Stimulated activated naive CD4-positive, alpha-beta T cell (primary cell): ENCODE results near the gene KDM2B.

Experiments
- DNase-seq, 6 experiments: peaks; one replicate each; lab custom pipeline; 2025; lab: John Stamatoyannopoulos, UW

Gene KDM2B

GRCh38 chr12:121461048-121461447, 119.8 kb downstream of the KDM2B start:
- DNase-seq: no peak

- DNase-seq: no peak
These were observed 124.3 kb downstream of the KDM2B start for GRCh38 chr12:121456551-121456950.

- DNase-seq: no peak
These were observed 124.9 kb downstream of the KDM2B start for GRCh38 chr12:121455766-121456420.

- no peak for DNase-seq
These were observed 125.9 kb downstream of the KDM2B start for GRCh38 chr12:121454921-121455320.

GRCh38 chr12:121453629-121454028, 127.2 kb downstream of the KDM2B start:
- DNase-seq: no peak

- no peak for DNase-seq
These were observed 127.8 kb downstream of the KDM2B start for GRCh38 chr12:121452985-121453360.

- DNase-seq: no peak
These were observed 128.4 kb downstream of the KDM2B start for GRCh38 chr12:121452340-121452984.

- DNase-seq: no peak
These were observed 128.9 kb downstream of the KDM2B start for GRCh38 chr12:121451961-121452339.

GRCh38 chr12:121448771-121449315, 132.0 kb downstream of the KDM2B start:
- no peak for DNase-seq

GRCh38 chr12:121446750-121447149, 134.1 kb downstream of the KDM2B start:
- DNase-seq: no peak

- no peak for DNase-seq
These were observed 136.0 kb downstream of the KDM2B start for GRCh38 chr12:121444842-121445202.

- DNase-seq: no peak
These were observed 136.6 kb downstream of the KDM2B start for GRCh38 chr12:121443911-121444841.

- DNase-seq: peak in 5 of 6 experiments; percentile 36 to 55 (median 40)
These were observed 137.5 kb downstream of the KDM2B start for GRCh38 chr12:121443193-121443870.

- DNase-seq: no peak
These were observed 138.5 kb downstream of the KDM2B start for GRCh38 chr12:121442028-121442948.

GRCh38 chr12:121441555-121441954, 139.3 kb downstream of the KDM2B start:
- no peak for DNase-seq

- no peak for DNase-seq
These were observed 140.1 kb downstream of the KDM2B start for GRCh38 chr12:121440768-121441167.

- no peak for DNase-seq
These were observed 141.1 kb downstream of the KDM2B start for GRCh38 chr12:121439715-121440114.

GRCh38 chr12:121438905-121439304, 141.9 kb downstream of the KDM2B start:
- DNase-seq: no peak

- no peak for DNase-seq
These were observed 144.1 kb downstream of the KDM2B start for GRCh38 chr12:121436706-121437105.

- no peak for DNase-seq
These were observed 147.9 kb downstream of the KDM2B start for GRCh38 chr12:121432740-121433480.
